ENCODE results near the gene LPAR2.

Gene LPAR2

GRCh38 chr19:19653597-19654147 lies 25.7 kb upstream of the LPAR2 start:
- DNase-seq = no peak

GRCh38 chr19:19652482-19653295 lies 24.7 kb upstream of the LPAR2 start:
- DNase-seq = no peak

GRCh38 chr19:19651076-19651475 lies 23.1 kb upstream of the LPAR2 start:
- no peak for DNase-seq

- DNase-seq = no peak
Measured at GRCh38 chr19:19650331-19650730, 22.3 kb upstream of the LPAR2 start.

- no peak for DNase-seq
Measured at GRCh38 chr19:19649580-19649995, 21.6 kb upstream of the LPAR2 start.

GRCh38 chr19:19649155-19649554 lies 21.1 kb upstream of the LPAR2 start:
- no peak for DNase-seq

GRCh38 chr19:19647037-19647835 lies 19.2 kb upstream of the LPAR2 start:
- DNase-seq = no peak

GRCh38 chr19:19645233-19645870 lies 17.3 kb upstream of the LPAR2 start:
- no peak for DNase-seq

- DNase-seq = no peak
Measured at GRCh38 chr19:19644054-19644388, 16.0 kb upstream of the LPAR2 start.

GRCh38 chr19:19643158-19644053 lies 15.4 kb upstream of the LPAR2 start, which contains the start of gene GMIP:
TSS of gene GMIP (minus strand) at chr19:19643657. CDS start at chr19:19643529, 128 bp downstream.
- DNase-seq = peak; percentile 82 to 93 (median 87)

GRCh38 chr19:19642506-19643157 lies 14.6 kb upstream of the LPAR2 start:
- peak; percentile 13 to 49 (median 48) for DNase-seq

GRCh38 chr19:19637523-19638251 lies 9.7 kb upstream of the LPAR2 start:
- DNase-seq = no peak

- DNase-seq = no peak
Measured at GRCh38 chr19:19637186-19637522, 9.1 kb upstream of the LPAR2 start.

- DNase-seq = no peak
Measured at GRCh38 chr19:19636573-19637185, 8.7 kb upstream of the LPAR2 start.

- no peak for DNase-seq
Measured at GRCh38 chr19:19635313-19635702, 7.3 kb upstream of the LPAR2 start.

- no peak for DNase-seq
Measured at GRCh38 chr19:19634516-19635312, 6.7 kb upstream of the LPAR2 start.

- DNase-seq = no peak
Measured at GRCh38 chr19:19633711-19634515, 5.9 kb upstream of the LPAR2 start.

- DNase-seq = peak in 1 of 4 experiments; percentile 0
Measured at GRCh38 chr19:19632661-19633060, 4.6 kb upstream of the LPAR2 start.

- peak in 1 of 4 experiments; percentile 1 for DNase-seq
Measured at GRCh38 chr19:19631346-19631745, 3.3 kb upstream of the LPAR2 start.
